GM20431 (cell line): ENCODE data around the gene GPRASP1.

ENCODE experiments used
- in situ Hi-C: fragments of 300-500 bp; cut with MseI, MboI; formaldehyde crosslinking; loops from one replicate; pipeline ENCODE4 v1.15.0; 2020; ENCODE audit warnings: low sequenced_read_pairs; ENCODE audit not compliant: unreplicated experiment

The GPRASP1 gene

DNA sequence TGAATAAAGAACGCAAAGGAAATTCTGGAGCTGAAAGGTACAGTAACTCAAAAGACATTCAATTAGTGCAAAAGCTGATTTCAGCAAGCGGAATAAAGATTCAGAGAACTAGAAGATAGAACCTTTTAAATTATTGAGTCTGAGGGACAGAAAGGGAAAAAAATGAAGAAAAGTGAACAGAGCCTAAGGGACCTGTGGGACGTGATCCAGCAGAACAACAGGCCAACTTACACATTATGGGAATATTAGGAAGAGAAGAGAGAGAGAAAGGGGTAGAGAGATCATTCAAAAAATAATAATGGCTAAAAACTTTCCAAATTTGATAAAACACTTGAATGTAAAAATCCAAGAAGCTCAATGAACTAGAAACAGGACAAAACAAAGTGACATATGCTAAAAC lies 43.5 kb downstream of the GPRASP1 start:
- in situ Hi-C loops = no loop called here

DNA sequence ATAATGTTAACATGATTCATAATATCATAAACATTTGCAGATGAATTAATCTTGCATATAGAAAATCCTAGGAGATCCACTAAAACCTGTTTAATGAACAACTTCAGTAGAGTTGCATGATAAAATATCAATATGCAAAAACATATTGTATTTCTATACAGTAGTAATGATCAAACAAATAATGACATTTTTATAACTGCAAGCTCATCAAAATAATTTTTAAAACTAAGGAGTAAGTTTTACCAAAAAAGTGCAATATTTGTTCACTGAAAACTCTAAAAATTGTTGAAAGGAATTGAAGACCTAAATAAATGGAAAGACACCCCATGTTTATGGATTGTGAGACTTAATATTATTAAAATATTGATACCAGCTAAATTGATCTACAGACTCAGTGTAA lies 45.0 kb downstream of the GPRASP1 start:
- in situ Hi-C loops = no loop called here

GRCh38 chrX:102697494-102697893 lies 46.2 kb downstream of the GPRASP1 start:
- in situ Hi-C loops = no loop called here
